Panc1 (cell line): ENCODE measurements around the gene C1QTNF1. TPM values are rescaled to one million over a fixed set of nuclear protein-coding genes. Genes with fewer than 3 reads are reported as not detected.

Source experiments
- ATAC-seq: fragments of 200-7000 bp; cut with Tn5 transposase; 2 replicates; pipeline ENCODE4 v1.9.1; 2020; ENCODE audit warnings: mild to moderate bottlenecking, moderate library complexity
- Bru-seq: library from RNA; stranded (reverse); fragments of 400-500 nt; gene quantifications from one replicate; lab custom pipeline; 2021; lab: Mats Ljungman, UMichigan
- BruChase-seq, 2 experiments: library from RNA; stranded (reverse); fragments of 400-500 nt; gene quantifications; one replicate each; lab custom pipeline; 2021; lab: Mats Ljungman, UMichigan
- BruUV-seq: library from RNA; stranded (reverse); fragments of 400-500 nt; replicated peaks from 2 replicates; lab custom pipeline; 2021; lab: Mats Ljungman, UMichigan
- CTCF ChIA-PET: fragments of 300-600 bp; sonication (Branson Sonifier 250); formaldehyde crosslinking; loops from one replicate; lab custom pipeline; 2022; ENCODE audit warnings: antibody characterized with exemption; lab: Charles Lee
- POLR2A ChIA-PET: fragments of 300-600 bp; sonication (Branson Sonifier 250); formaldehyde crosslinking; loops from one replicate; lab custom pipeline; 2022; ENCODE audit warnings: antibody characterized with exemption; lab: Charles Lee
- DNase-seq: peaks from one replicate; pipeline ENCODE4 v3.0.0-alpha.2; 2010; ENCODE audit warnings: low read depth, low spot score
- H3K27ac ChIP-seq: 2 replicates; pipeline ENCODE4 v1.5.1; 2011; ENCODE audit warnings: mild to moderate bottlenecking, low read length, inconsistent platforms
- H3K27me3 ChIP-seq: fragments of 200-500 bp; sonication (Bioruptor generic); 2 replicates; pipeline ENCODE4 v1.6.0; 2014; ENCODE audit warnings: low read length, inconsistent platforms; ENCODE audit not compliant: control insufficient read depth, insufficient read depth
- H3K36me3 ChIP-seq: fragments of 200-500 bp; sonication (Bioruptor generic); 2 replicates; pipeline ENCODE4 v1.5.1; 2014; ENCODE audit warnings: inconsistent platforms, mild to moderate bottlenecking, low read length, moderate library complexity; ENCODE audit not compliant: control insufficient read depth, insufficient read depth
- H3K4me1 ChIP-seq: 2 replicates; pipeline ENCODE4 v1.5.1; 2011; ENCODE audit warnings: inconsistent platforms, mild to moderate bottlenecking, low read length, moderate library complexity; ENCODE audit not compliant: control insufficient read depth, insufficient read depth
- H3K4me3 ChIP-seq, 2 experiments: 2 replicates each; pipeline ENCODE4 v1.5.1; 2011 to 2012; ENCODE audit warnings: low read depth in 2 of 2, low read length in 2 of 2, mild to moderate bottlenecking in 2 of 2, inconsistent platforms in 1 of 2, moderate library complexity in 1 of 2
- H3K9me3 ChIP-seq: fragments of 200-500 bp; sonication (Bioruptor generic); 2 replicates; pipeline ENCODE4 v1.5.1; 2014; ENCODE audit warnings: low read depth, mild to moderate bottlenecking, inconsistent platforms, low read length, moderate library complexity; ENCODE audit not compliant: control insufficient read depth, insufficient read depth
- POLR2AphosphoS5 ChIP-seq: IDR thresholded peaks from 2 replicates; pipeline ENCODE4 v1.6.1; 2012; ENCODE audit warnings: mild to moderate bottlenecking, low read depth, low read length, moderate library complexity
- SIN3A ChIP-seq: IDR thresholded peaks from 2 replicates; pipeline ENCODE4 v1.6.1; 2012; ENCODE audit warnings: low read depth, mild to moderate bottlenecking, low read length, moderate library complexity, borderline replicate concordance; ENCODE audit not compliant: insufficient read depth
- TCF7L2 ChIP-seq: IDR thresholded peaks from 2 replicates; pipeline ENCODE4 v1.6.1; 2011; ENCODE audit warnings: mild to moderate bottlenecking, low read depth, low read length, inconsistent platforms
- in situ Hi-C: cut with HindIII; loops from 2 replicates; pipeline ENCODE4 v1.10.0; 2016; ENCODE audit warnings: low sequenced_read_pairs, low pct_unique_long_range_greater_than_20kb
- intact Hi-C: fragments of 100-400 bp; cut with micrococcal nuclease; formaldehyde crosslinking; loops from one replicate; pipeline ENCODE4 v1.10.0; 2022; ENCODE audit not compliant: unreplicated experiment
- long read RNA-seq: library from polyadenylated mRNA; unstranded; transcript quantifications from one replicate; pipeline ENCODE4 v2.0.0, GENCODE V29; 2021; ENCODE audit not compliant: unreplicated experiment
- polyA plus RNA-seq: library from polyadenylated mRNA; unstranded; fragments of >200 nt; gene quantifications from one replicate; pipeline ENCODE4 v1.2.1, GENCODE V29; 2012; ENCODE audit warnings: missing spikeins; ENCODE audit not compliant: insufficient read length
- total RNA-seq: library from RNA; stranded (reverse); gene quantifications from one replicate; pipeline ENCODE4 v1.2.1, GENCODE V29; 2021; ENCODE audit not compliant: unreplicated experiment
- TF ChIP-seq, protein P1 (sequence below), 2 experiments: IDR thresholded peaks; 2 replicates each; pipeline ENCODE4 v1.6.1; 2011 to 2012; ENCODE audit warnings: low read depth in 2 of 2, control low read depth in 1 of 2, low read length in 1 of 2, mild to moderate bottlenecking in 1 of 2, moderate library complexity in 1 of 2; ENCODE audit not compliant: insufficient read depth in 1 of 2
- TF ChIP-seq, protein P2 (sequence below): fragments of 450-650 bp; IDR thresholded peaks from 2 replicates; pipeline ENCODE4 v1.5.1; 2017; ENCODE audit warnings: mild to moderate bottlenecking

C1QTNF1 gene, protein sequence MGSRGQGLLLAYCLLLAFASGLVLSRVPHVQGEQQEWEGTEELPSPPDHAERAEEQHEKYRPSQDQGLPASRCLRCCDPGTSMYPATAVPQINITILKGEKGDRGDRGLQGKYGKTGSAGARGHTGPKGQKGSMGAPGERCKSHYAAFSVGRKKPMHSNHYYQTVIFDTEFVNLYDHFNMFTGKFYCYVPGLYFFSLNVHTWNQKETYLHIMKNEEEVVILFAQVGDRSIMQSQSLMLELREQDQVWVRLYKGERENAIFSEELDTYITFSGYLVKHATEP
- total RNA-seq (1.5 TPM), Bru-seq, nascent RNA (percentile 16 among the genes with signal in this experiment), BruChase-seq, experiment 1, labeled RNA remaining after a 2-hour chase (percentile 18 among the genes with signal in this experiment), BruChase-seq, experiment 2, labeled RNA remaining after a 6-hour chase (percentile 24 among the genes with signal in this experiment)
- 1.1 TPM for polyA plus RNA-seq
- long read RNA-seq, partial matches to known transcripts: 0 of 1 reads
- long read RNA-seq, other reads (novel, unspliced or antisense): 1 of 1 reads

DNA sequence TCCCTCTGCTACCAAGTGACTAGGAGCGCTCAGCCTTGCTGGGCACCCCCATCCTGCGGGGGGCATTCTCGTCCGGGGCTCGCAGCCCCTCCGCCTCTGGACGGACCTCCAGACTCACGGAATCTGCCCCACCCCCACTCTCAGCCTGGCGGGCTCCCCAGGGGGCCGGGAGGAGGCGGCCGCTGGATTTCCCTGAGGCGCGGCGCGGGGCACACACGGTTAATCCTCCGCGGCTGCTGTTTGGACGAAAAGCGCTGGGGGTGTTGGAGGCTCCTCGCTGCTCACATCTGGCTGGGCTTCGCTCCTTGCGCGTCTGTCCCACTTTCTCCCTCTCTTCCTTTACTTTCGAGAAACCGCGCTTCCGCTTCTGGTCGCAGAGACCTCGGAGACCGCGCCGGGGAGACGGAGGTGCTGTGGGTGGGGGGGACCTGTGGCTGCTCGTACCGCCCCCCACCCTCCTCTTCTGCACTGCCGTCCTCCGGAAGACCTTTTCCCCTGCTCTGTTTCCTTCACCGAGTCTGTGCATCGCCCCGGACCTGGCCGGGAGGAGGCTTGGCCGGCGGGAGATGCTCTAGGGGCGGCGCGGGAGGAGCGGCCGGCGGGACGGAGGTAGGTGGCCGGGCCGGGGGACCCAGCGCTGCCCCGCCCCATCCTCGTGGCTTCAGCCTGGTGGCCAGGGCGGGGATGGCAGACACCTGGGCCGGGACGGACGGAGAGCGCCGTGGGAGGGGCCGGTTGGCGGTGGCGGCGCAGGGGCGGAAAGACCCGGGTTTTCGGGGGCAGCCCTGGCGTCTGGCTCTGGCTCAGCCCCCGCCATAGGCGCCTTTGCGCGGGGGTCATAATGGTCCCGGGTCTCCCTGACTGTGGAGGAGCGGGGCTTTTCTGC, at the start of gene C1QTNF1:
Gene C1QTNF1 (plus strand): TSS at position 284 of the 886 bp plus-strand sequence. CDS start 19,800 bp downstream, outside the sequence.
- CTCF ChIA-PET: no interaction called here
- in situ Hi-C loops (no loop called here), intact Hi-C loops (no loop called here)
- Histone ChIP-seq H3K27ac (no peak within 1 kb of the TSS), H3K9me3 (no peaks in the 10 kb centered on the region), H3K4me3 (peak within 1 kb of the TSS; percentile 52 to 56), H3K4me1 (peaks cover 23% of the 10 kb centered on the region), H3K36me3 (no peaks in the 10 kb centered on the region; the same call in 1 of the 2 replicates), H3K27me3 (peaks cover 32% of the 10 kb centered on the region)
- POLR2A ChIA-PET: no interaction called here
- TF ChIP-seq POLR2AphosphoS5 (no peak), SIN3A (no peak), TCF7L2 (no peak)
- TF ChIP-seq, protein P1, sequence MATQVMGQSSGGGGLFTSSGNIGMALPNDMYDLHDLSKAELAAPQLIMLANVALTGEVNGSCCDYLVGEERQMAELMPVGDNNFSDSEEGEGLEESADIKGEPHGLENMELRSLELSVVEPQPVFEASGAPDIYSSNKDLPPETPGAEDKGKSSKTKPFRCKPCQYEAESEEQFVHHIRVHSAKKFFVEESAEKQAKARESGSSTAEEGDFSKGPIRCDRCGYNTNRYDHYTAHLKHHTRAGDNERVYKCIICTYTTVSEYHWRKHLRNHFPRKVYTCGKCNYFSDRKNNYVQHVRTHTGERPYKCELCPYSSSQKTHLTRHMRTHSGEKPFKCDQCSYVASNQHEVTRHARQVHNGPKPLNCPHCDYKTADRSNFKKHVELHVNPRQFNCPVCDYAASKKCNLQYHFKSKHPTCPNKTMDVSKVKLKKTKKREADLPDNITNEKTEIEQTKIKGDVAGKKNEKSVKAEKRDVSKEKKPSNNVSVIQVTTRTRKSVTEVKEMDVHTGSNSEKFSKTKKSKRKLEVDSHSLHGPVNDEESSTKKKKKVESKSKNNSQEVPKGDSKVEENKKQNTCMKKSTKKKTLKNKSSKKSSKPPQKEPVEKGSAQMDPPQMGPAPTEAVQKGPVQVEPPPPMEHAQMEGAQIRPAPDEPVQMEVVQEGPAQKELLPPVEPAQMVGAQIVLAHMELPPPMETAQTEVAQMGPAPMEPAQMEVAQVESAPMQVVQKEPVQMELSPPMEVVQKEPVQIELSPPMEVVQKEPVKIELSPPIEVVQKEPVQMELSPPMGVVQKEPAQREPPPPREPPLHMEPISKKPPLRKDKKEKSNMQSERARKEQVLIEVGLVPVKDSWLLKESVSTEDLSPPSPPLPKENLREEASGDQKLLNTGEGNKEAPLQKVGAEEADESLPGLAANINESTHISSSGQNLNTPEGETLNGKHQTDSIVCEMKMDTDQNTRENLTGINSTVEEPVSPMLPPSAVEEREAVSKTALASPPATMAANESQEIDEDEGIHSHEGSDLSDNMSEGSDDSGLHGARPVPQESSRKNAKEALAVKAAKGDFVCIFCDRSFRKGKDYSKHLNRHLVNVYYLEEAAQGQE (IDR thresholded peaks at IDR 0.05; ENCODE audit: insufficient read depth in 1 of 2, low read depth in 2 of 2, low read length in 1 of 2): no peak
- TF ChIP-seq, protein P2, sequence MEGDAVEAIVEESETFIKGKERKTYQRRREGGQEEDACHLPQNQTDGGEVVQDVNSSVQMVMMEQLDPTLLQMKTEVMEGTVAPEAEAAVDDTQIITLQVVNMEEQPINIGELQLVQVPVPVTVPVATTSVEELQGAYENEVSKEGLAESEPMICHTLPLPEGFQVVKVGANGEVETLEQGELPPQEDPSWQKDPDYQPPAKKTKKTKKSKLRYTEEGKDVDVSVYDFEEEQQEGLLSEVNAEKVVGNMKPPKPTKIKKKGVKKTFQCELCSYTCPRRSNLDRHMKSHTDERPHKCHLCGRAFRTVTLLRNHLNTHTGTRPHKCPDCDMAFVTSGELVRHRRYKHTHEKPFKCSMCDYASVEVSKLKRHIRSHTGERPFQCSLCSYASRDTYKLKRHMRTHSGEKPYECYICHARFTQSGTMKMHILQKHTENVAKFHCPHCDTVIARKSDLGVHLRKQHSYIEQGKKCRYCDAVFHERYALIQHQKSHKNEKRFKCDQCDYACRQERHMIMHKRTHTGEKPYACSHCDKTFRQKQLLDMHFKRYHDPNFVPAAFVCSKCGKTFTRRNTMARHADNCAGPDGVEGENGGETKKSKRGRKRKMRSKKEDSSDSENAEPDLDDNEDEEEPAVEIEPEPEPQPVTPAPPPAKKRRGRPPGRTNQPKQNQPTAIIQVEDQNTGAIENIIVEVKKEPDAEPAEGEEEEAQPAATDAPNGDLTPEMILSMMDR: peak; percentile 29; the same call in 1 of the 2 replicates
- ATAC-seq (peak; percentile 74), DNase-seq (no peak)
- BruUV-seq: no TSS peak

DNA sequence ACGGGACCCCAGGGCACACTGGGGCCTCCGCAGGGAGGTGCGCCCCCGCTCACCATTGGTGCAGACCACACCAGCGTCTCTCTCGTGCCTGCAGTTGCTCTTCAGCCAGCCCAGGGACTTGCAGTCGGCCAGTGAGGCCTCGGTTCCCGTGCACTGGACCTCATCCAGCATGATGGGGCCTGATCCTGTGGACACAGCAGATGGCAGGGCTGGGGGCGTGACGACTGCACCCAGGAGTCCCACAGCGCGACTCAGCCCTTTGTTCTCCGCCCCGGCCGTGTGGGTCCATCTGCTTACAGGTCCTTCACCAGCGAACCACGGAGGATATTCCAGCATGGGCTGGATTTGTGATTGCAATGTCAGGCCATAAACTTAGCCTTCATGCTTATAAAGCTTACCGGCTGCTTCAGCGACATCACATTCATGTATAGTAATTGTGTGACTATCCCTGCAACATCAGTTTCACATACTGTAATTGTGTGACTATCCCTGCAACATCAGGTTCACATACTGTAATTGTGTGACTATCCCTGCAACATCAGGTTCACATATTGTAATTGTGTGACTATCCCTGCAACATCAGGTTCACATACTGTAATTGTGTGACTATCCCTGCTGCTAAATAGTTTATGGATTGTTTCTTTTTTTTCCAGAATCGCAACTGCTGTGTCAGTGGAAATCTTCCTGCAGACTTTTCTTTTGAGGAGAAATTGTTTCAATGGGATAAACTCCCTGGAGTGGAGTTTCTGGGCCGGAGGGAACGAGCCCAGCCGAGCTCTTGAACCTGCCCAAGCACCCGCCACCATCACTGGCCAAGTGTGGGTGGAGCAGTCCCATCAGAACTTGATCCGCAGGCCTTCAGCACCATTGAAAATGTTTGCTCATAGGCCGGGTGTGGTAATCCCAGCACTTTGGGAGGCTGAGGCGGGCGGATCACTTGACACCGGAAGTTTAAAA, 49.1 kb upstream of the C1QTNF1 start:
- DNase-seq: peak; percentile 36
- POLR2A ChIA-PET: no interaction called here

More for the DNA sequence above, 49.1 kb upstream of the C1QTNF1 start:
- CTCF ChIA-PET: interaction anchor here (0.6 kb wide), 1 partner anchor 171 kb away, joined by 8 read pairs; no protein-coding TSS in a partner anchor
- Histone ChIP-seq H3K4me3 (no peak overlapping the region), H3K9me3 (no peaks in the 10 kb centered on the region), H3K27ac (no peak overlapping the region), H3K4me1 (peaks cover 20% of the 10 kb centered on the region), H3K36me3 (no peaks in the 10 kb centered on the region; the same call in 1 of the 2 replicates), H3K27me3 (no peaks in the 10 kb centered on the region)
- in situ Hi-C loops: no loop called here
- TF ChIP-seq, protein P2: no peak
- TF ChIP-seq, protein P1 (IDR thresholded peaks at IDR 0.05; ENCODE audit: insufficient read depth in 1 of 2, low read depth in 2 of 2, low read length in 1 of 2): no peak
- no peak for TF ChIP-seq TCF7L2
- no peak for TF ChIP-seq POLR2AphosphoS5
- no peak for TF ChIP-seq SIN3A
- no TSS peak for BruUV-seq
- intact Hi-C loops: no loop called here
- no peak for ATAC-seq
